ENCODE results near the gene MYRIP.

The MYRIP gene

GRCh38 chr3:39892068-39892467, 82.7 kb downstream of the MYRIP start:
- no peak overlapping the region for H3K4me3 ChIP-seq (replicated peaks; ENCODE audit: low read depth, low read length)
- no peak for DNase-seq (ENCODE audit: extremely low read depth, low read depth)

GRCh38 chr3:39896184-39896583, 86.8 kb downstream of the MYRIP start:
- TF ChIP-seq CTCF (IDR thresholded peaks at IDR 0.05; ENCODE audit: low read depth, low read length, missing control alignments): no peak
- no peak overlapping the region for H3K4me3 ChIP-seq (replicated peaks; ENCODE audit: low read depth, low read length)
- no peak for DNase-seq (ENCODE audit: extremely low read depth, low read depth)

More at GRCh38 chr3:39892068-39892467, 82.7 kb downstream of the MYRIP start:
- no peak for TF ChIP-seq CTCF (IDR thresholded peaks at IDR 0.05; ENCODE audit: low read depth, low read length, missing control alignments)

- DNase-seq (ENCODE audit: extremely low read depth, low read depth): no peak
- no peak for TF ChIP-seq CTCF (IDR thresholded peaks at IDR 0.05; ENCODE audit: low read depth, low read length, missing control alignments)
- no peak overlapping the region for H3K4me3 ChIP-seq (replicated peaks; ENCODE audit: low read depth, low read length)
Observed at GRCh38 chr3:39900462-39901002, 91.1 kb downstream of the MYRIP start.

- no peak for DNase-seq (ENCODE audit: extremely low read depth, low read depth)
- TF ChIP-seq CTCF (IDR thresholded peaks at IDR 0.05; ENCODE audit: low read depth, low read length, missing control alignments): no peak
Observed at GRCh38 chr3:39903253-39903652, 93.8 kb downstream of the MYRIP start.

GRCh38 chr3:39905788-39906187, 96.4 kb downstream of the MYRIP start:
- no peak overlapping the region for H3K4me3 ChIP-seq (replicated peaks; ENCODE audit: low read depth, low read length)
- TF ChIP-seq CTCF (IDR thresholded peaks at IDR 0.05; ENCODE audit: low read depth, low read length, missing control alignments): no peak
- no peak for DNase-seq (ENCODE audit: extremely low read depth, low read depth)

More at GRCh38 chr3:39903253-39903652, 93.8 kb downstream of the MYRIP start:
- no peak overlapping the region for H3K4me3 ChIP-seq (replicated peaks; ENCODE audit: low read depth, low read length)

- TF ChIP-seq CTCF (IDR thresholded peaks at IDR 0.05; ENCODE audit: low read depth, low read length, missing control alignments): no peak
- DNase-seq (ENCODE audit: extremely low read depth, low read depth): no peak
- no peak overlapping the region for H3K4me3 ChIP-seq (replicated peaks; ENCODE audit: low read depth, low read length)
Observed at GRCh38 chr3:39907981-39908380, 98.6 kb downstream of the MYRIP start.

DNA sequence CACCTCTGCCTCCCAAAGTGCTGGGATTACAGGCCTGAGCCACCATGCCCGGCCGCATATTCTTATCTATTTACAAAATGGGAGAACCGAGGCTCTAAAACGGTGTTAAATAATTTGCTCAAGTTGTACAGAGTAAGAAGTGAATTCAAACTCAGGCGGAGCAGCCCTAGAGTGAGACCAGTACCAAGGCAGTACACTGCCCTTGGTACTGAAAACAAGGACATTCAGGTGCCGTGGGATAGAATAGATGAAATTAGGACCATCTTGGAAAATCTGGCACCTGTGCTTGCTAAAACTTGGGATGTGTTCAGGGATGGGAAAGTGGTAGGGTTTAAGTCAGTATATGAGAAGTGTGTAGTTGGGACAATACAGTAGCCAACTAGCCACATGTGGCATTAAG, 100.7 kb downstream of the MYRIP start:
- no peak for TF ChIP-seq CTCF (IDR thresholded peaks at IDR 0.05; ENCODE audit: low read depth, low read length, missing control alignments)
- no peak overlapping the region for H3K4me3 ChIP-seq (replicated peaks; ENCODE audit: low read depth, low read length)
- no peak for DNase-seq (ENCODE audit: extremely low read depth, low read depth)
